Thoracic aorta (tissue), 2 donors: ENCODE data around the gene NFATC2IP. TPM values are rescaled to one million over a fixed set of nuclear protein-coding genes. Genes with fewer than 3 reads are reported as not detected.

Experiments used
- ATAC-seq: fragments of 150-250 bp; one replicate; pipeline ENCODE4 v1.8.0; 2017; ENCODE audit warnings: low read depth; ENCODE audit not compliant: insufficient number of reproducible peaks, low FRiP score
- DNase-seq: peaks from one replicate; pipeline ENCODE4 v3.0.0-alpha.2; 2020; ENCODE audit warnings: low spot score
- H3K27ac ChIP-seq, 2 donors: fragments of 200-600 bp; sonication (generic); 1 replicate in 1 of 2; 2 replicates in 1 of 2; pipeline ENCODE4 v1.5.1; 2016; ENCODE audit warnings: mild to moderate bottlenecking in 2 of 2, moderate library complexity in 2 of 2
- H3K27me3 ChIP-seq: fragments of 200-600 bp; sonication (generic); replicated peaks from 2 replicates; pipeline ENCODE4 v1.6.0; 2016; ENCODE audit warnings: mild to moderate bottlenecking; ENCODE audit not compliant: insufficient read depth
- H3K36me3 ChIP-seq: fragments of 200-600 bp; sonication (generic); one replicate; pipeline ENCODE4 v1.5.1; 2016
- H3K4me1 ChIP-seq, 2 donors: fragments of 200-600 bp; sonication (generic); 1 replicate in 1 of 2; 2 replicates in 1 of 2; pipeline versions ENCODE4 v1.5.1 to v1.6.0; 2016; ENCODE audit warnings: low read depth in 2 of 2, mild to moderate bottlenecking in 1 of 2; ENCODE audit not compliant: control insufficient read depth in 1 of 2
- H3K4me3 ChIP-seq: fragments of 200-600 bp; sonication (generic); 2 replicates; pipeline ENCODE4 v1.5.1; 2016; ENCODE audit warnings: mild to moderate bottlenecking
- H3K9me3 ChIP-seq: fragments of 200-600 bp; sonication (generic); 2 replicates; pipeline ENCODE4 v1.5.1; 2016
- CTCF ChIP-seq: fragments of 200-600 bp; sonication (generic); IDR thresholded peaks from one replicate; pipeline ENCODE4 v1.5.1; 2019; ENCODE audit warnings: antibody characterized with exemption
- total RNA-seq, 2 donors: library from RNA; depleted of rRNA; stranded (reverse); fragments of >200 nt; gene quantifications; one replicate each; pipeline versions ENCODE4 v1.1.0 to v1.2.3, GENCODE V29; 2016

NFATC2IP gene
- total RNA-seq, 2 donors from 2014 or later = 38.4 to 45.5 TPM

- no peaks in the 10 kb centered on the region for H3K4me1 ChIP-seq
- H3K9me3 ChIP-seq = no peaks in the 10 kb centered on the region
- TF ChIP-seq CTCF = no peak
- H3K27ac ChIP-seq = no peak overlapping the region
- H3K36me3 ChIP-seq = peaks cover 9% of the 10 kb centered on the region
- DNase-seq (no peak), ATAC-seq (no peak)
- no peak overlapping the region for H3K4me3 ChIP-seq
- H3K27me3 ChIP-seq = no peaks in the 10 kb centered on the region
These were observed 45.9 kb upstream of the NFATC2IP start for GRCh38 chr16:28904828-28905227.

DNA sequence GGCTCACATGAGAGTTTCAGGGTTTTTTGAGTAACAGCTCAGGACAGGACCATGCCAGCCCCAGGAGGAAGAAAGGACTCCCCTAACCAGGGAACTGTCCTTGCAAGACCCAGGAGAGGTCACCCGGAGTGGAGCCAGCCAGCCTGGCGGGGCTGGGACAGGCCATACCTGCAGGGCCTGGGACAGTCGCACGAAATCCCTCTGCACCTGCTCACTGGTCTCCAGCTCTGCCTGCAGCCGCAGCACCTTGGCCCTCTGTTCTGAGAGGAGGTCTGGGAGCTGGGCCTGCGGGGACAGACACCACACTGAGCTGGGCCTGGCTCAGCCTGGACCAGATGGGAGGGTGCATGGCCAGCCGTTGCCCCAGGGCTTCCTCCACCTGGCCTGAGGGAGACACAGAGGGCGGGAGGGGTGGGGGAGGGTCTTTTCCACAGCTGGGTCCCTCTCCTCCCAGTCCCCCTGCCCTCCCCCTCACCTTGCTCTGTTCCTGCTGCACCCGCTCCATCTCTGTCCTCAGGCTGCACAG, 45.4 kb upstream of the NFATC2IP start:
- Histone ChIP-seq H3K36me3 (peaks cover 9% of the 10 kb centered on the region), H3K27me3 (no peaks in the 10 kb centered on the region), H3K27ac (no peak overlapping the region), H3K4me1 (no peaks in the 10 kb centered on the region), H3K4me3 (no peak overlapping the region), H3K9me3 (no peaks in the 10 kb centered on the region)
- TF ChIP-seq CTCF = no peak
- ATAC-seq (no peak), DNase-seq (no peak)

- TF ChIP-seq CTCF = no peak
- H3K36me3 ChIP-seq = peaks cover 9% of the 10 kb centered on the region
- ATAC-seq = no peak
- DNase-seq = no peak
- H3K9me3 ChIP-seq = no peaks in the 10 kb centered on the region
- H3K27ac ChIP-seq = no peak overlapping the region
- H3K4me3 ChIP-seq = no peak overlapping the region
- H3K4me1 ChIP-seq = no peaks in the 10 kb centered on the region
- H3K27me3 ChIP-seq = no peaks in the 10 kb centered on the region
These were observed 44.9 kb upstream of the NFATC2IP start for GRCh38 chr16:28905800-28906372.

DNA sequence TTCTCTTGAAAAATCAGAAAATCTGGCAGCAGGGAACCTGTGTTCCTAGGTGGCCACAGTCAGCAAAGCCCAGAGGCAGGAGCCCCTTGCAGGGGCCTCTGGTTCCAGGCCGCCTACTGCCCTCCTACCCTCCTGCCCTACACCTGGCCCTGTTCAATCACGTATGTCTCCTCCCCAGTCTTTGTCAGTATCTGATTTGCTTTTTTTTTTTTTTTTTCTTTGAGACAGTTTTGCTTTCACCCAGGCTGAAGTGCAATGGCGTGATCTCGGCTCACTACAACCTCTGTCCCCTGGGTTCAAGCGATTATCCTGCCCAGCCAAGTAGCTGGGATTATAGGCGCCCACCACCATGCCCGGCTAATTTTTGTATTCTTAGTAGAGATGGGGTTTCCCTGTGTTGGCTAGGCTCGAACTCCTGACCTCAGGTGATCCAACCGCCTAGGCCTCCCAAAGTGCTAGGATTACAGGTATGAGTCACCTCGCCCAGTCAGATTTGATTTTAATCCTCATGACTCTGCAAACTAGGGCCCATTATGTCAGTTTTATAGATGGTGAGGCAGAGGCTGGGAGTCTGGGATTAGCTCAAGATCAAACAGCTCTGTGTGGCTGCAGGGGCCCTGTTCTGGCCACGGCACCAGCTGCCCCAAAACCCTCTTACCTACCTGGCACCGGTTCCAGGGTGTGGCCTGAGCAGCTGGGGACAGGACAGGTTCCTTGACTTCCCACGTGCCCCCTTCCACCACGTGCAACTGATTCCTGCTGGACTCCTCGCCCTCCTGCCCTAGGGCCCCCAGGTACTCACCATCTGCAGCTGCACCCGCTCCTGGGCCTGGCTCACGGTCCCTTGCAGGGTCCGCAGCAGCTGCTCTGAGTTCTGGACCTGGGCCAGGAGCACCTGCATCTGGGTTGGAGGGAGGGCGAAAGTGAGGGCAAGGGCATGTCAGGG, 40.4 kb upstream of the NFATC2IP start:
- no peaks in the 10 kb centered on the region for H3K27me3 ChIP-seq
- no peak for ATAC-seq
- no peak for DNase-seq
- H3K36me3 ChIP-seq = peaks cover 13% of the 10 kb centered on the region
- no peaks in the 10 kb centered on the region for H3K9me3 ChIP-seq
- TF ChIP-seq CTCF = no peak
- no peaks in the 10 kb centered on the region for H3K4me1 ChIP-seq
- no peak overlapping the region for H3K4me3 ChIP-seq
- no peak overlapping the region for H3K27ac ChIP-seq

GRCh38 chr16:28912558-28912957, 38.2 kb upstream of the NFATC2IP start:
- Histone ChIP-seq H3K9me3 (no peaks in the 10 kb centered on the region), H3K4me1 (no peaks in the 10 kb centered on the region), H3K27ac (no peak overlapping the region), H3K4me3 (no peak overlapping the region), H3K36me3 (peaks cover 18% of the 10 kb centered on the region), H3K27me3 (no peaks in the 10 kb centered on the region)
- ATAC-seq (no peak), DNase-seq (no peak)
- TF ChIP-seq CTCF = no peak
